Measurements from ENCODE around the gene RUNX2. TPM values are rescaled to one million over a fixed set of nuclear protein-coding genes. Genes with fewer than 3 reads are reported as not detected.

The RUNX2 gene
- total and polyA plus RNA-seq, 10 of the 15 experiments (the other 5 are each of a cell fraction or from before 2014, with no cell fraction given) = 0.01 to 0.77 (median 0.15) TPM; not detected in 3

- WGBS (ENCODE audit: insufficient coverage, insufficient replicate concordance, low lambda C conversion rate, missing lambda C conversion rate) = 62% methylated on average over 7 of the region's 7 CpGs
- ChIA-PET RAD21 (ENCODE audit: unreplicated experiment) (no interaction called here), SMC1A (ENCODE audit: uncharacterized antibody, unreplicated experiment) (interaction anchor here (1.0 kb wide), 1 partner anchor 67 kb away, joined by 3 read pairs; no protein-coding TSS in a partner anchor), CTCF (no interaction called here), POLR2A (no interaction called here)
- Histone ChIP-seq H2AFZ (ENCODE audit: control insufficient read depth, low read depth, low read length) (no peak overlapping the region), H4K20me1 (ENCODE audit: control insufficient read depth, insufficient read depth) (no peaks in the 10 kb centered on the region), H3K4me1 (ENCODE audit: control insufficient read depth, insufficient read depth, low read length) (no peaks in the 10 kb centered on the region), H3K36me3 (ENCODE audit: control insufficient read depth in 2 of 2, insufficient read depth in 2 of 2, low read length in 1 of 2) (no peaks in the 10 kb centered on the region), H3K79me2 (ENCODE audit: control insufficient read depth, insufficient read depth, low read length) (no peaks in the 10 kb centered on the region), H3K4me3 (no peak overlapping the region), H3K27ac (ENCODE audit: control insufficient read depth, insufficient read depth) (no peak overlapping the region), H3K27me3 (replicated peaks in 1 of 2; ENCODE audit: control insufficient read depth in 2 of 2, insufficient read depth in 2 of 2, low read length in 1 of 2) (no peaks in the 10 kb centered on the region; a peak in 2 of 4 replicates), H3K9ac (ENCODE audit: control insufficient read depth, insufficient read depth, low read length) (no peak overlapping the region), H3K4me2 (ENCODE audit: control insufficient read depth, insufficient read depth) (no peak overlapping the region), H3K9me3 (replicated peaks; ENCODE audit: control insufficient read depth, insufficient read depth, low read length) (no peaks in the 10 kb centered on the region; the same call in 2 of the 3 replicates)
- intact Hi-C loops (cut with micrococcal nuclease; ENCODE audit: unreplicated experiment) (no loop called here), in situ Hi-C loops (cut with MboI) (no loop called here)
- ATAC-seq = no peak
- FAIRE-seq = no peak
- no TSS peak for BruUV-seq (replicated peaks)
- DNase-seq (ENCODE audit: low read depth, low spot score) = no peak
- no peak for TF ChIP-seq MAX (IDR thresholded peaks at IDR 0.05; ENCODE audit: low read depth, low read length)
- no peak for TF ChIP-seq SMAD5 (IDR thresholded peaks at IDR 0.05; ENCODE audit: low read depth)
- no peak for TF ChIP-seq NR2C2 (IDR thresholded peaks at IDR 0.05; ENCODE audit: borderline replicate concordance, control insufficient read depth, insufficient read length, low read depth)
- no peak for TF ChIP-seq NRF1 (conservative IDR thresholded peaks at IDR 0.05; ENCODE audit: low read depth, low read length)
- TF ChIP-seq SIN3A (IDR thresholded peaks at IDR 0.05; ENCODE audit: low read depth, low read length) = no peak
- TF ChIP-seq ZBTB33 (IDR thresholded peaks at IDR 0.05) = no peak
- TF ChIP-seq ATF2 (IDR thresholded peaks at IDR 0.05; ENCODE audit: low read length) = no peak
- TF ChIP-seq ASH2L (IDR thresholded peaks at IDR 0.05; ENCODE audit: borderline replicate concordance, low read depth) = no peak
- no peak for TF ChIP-seq NR2F1 (conservative IDR thresholded peaks at IDR 0.05)
- no peak for TF ChIP-seq IKZF2 (IDR thresholded peaks at IDR 0.05)
- no peak for TF ChIP-seq CREM (IDR thresholded peaks at IDR 0.05; ENCODE audit: low read depth)
- TF ChIP-seq ZZZ3 (IDR thresholded peaks at IDR 0.05; ENCODE audit: control insufficient read depth, insufficient read length, low read depth) = no peak
- no peak for TF ChIP-seq TCF7 (IDR thresholded peaks at IDR 0.05; ENCODE audit: borderline replicate concordance)
- no peak for TF ChIP-seq RELA (IDR thresholded peaks at IDR 0.05; ENCODE audit: borderline replicate concordance, partially characterized antibody)
- no peak for TF ChIP-seq RCOR1 (conservative IDR thresholded peaks at IDR 0.05; ENCODE audit: low read depth, low read length)
- no peak for TF ChIP-seq CEBPZ (IDR thresholded peaks at IDR 0.05; ENCODE audit: low read depth, low read length)
- TF ChIP-seq ZSCAN29 (IDR thresholded peaks at IDR 0.05) = no peak
- no peak for TF ChIP-seq EGR1 (IDR thresholded peaks at IDR 0.05; ENCODE audit: borderline replicate concordance in 1 of 2, low read depth in 2 of 2, low read length in 2 of 2)
These were observed 319.5 kb downstream of the RUNX2 start for GRCh38 chr6:45647341-45648261.
